NB4 (cell line): ENCODE data around the gene CRAMP1.

ENCODE experiments used
- POLR2A ChIP-seq: IDR thresholded peaks from 2 replicates; pipeline ENCODE4 v1.6.1; 2011; ENCODE audit warnings: mild to moderate bottlenecking; ENCODE audit not compliant: insufficient read length; ENCODE audit errors: extremely low read depth
- TF ChIP-seq, protein P1 (sequence below): IDR thresholded peaks from one replicate; pipeline ENCODE4 v1.5.1; 2012; ENCODE audit warnings: low read depth, low read length
- TF ChIP-seq, protein P2 (sequence below): IDR thresholded peaks from 2 replicates; pipeline ENCODE4 v1.6.1; 2011; ENCODE audit warnings: low read depth, low read length

DNA sequence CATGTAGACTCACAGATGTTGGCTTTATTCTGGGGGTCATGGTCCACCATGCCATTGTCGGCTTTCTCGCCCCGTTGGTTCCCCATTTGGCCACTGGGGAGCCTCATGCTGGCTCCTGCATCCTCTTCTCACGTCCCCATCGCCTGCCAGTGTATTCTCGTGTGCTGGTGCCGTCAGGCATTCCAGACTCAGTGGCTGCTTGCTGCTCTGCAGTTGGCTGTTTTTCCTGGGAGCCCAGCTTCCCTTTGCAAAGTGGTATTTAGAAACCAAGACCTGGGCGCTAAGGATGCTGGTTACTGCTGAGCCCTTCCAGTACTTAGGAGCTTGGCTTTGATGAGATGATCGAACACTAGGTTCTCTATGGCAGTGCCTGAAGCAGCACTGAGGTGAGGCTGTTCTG lies 19.1 kb downstream of the CRAMP1 start:
- no peak for TF ChIP-seq POLR2A
- TF ChIP-seq, protein P1, sequence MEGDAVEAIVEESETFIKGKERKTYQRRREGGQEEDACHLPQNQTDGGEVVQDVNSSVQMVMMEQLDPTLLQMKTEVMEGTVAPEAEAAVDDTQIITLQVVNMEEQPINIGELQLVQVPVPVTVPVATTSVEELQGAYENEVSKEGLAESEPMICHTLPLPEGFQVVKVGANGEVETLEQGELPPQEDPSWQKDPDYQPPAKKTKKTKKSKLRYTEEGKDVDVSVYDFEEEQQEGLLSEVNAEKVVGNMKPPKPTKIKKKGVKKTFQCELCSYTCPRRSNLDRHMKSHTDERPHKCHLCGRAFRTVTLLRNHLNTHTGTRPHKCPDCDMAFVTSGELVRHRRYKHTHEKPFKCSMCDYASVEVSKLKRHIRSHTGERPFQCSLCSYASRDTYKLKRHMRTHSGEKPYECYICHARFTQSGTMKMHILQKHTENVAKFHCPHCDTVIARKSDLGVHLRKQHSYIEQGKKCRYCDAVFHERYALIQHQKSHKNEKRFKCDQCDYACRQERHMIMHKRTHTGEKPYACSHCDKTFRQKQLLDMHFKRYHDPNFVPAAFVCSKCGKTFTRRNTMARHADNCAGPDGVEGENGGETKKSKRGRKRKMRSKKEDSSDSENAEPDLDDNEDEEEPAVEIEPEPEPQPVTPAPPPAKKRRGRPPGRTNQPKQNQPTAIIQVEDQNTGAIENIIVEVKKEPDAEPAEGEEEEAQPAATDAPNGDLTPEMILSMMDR: no peak
- TF ChIP-seq, protein P2, sequence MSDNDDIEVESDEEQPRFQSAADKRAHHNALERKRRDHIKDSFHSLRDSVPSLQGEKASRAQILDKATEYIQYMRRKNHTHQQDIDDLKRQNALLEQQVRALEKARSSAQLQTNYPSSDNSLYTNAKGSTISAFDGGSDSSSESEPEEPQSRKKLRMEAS: no peak
